ENCODE results near the gene GALC. TPM values are rescaled to one million over a fixed set of nuclear protein-coding genes. Genes with fewer than 3 reads are reported as not detected.
A peak's percentile ranks its signal among the peaks of the same experiment; 100 is the strongest.

GALC gene
- total and polyA plus RNA-seq, 5 experiments from 2014 or later, result 8.1 to 24.4 (median 18.7) TPM

DNA sequence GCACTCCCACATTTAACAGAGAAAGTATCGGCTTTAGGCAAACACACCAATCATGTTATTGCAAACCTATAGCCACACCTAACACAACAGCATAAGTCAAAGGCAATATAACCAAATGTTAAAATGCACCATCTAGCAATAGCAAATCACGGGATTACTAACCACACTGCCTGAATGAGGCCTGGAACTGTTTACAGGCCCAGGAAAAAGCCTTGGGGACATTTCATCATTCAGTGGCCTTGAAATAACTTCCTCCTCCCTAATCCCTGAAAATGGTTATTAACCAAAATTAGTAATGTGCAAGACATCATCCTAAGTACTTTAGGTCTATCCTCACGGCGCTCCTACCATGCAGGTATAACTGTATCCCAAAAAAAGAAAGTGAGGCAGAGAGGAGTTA is 2.3 kb downstream of the GALC start:
- H3K27ac Mint-ChIP-seq, result peak overlapping the region in 6 of 10 donors; percentile 4 to 99 (median 50)
- no peak for DNase-seq
- peaks cover 0 to 12% (median 3%) of the 10 kb centered on the region in 3 donors for H3K36me3 Mint-ChIP-seq
- H3K9me3 Mint-ChIP-seq, result no peaks in the 10 kb centered on the region
- H3K4me1 Mint-ChIP-seq, result peaks cover 41 to 73% (median 64%) of the 10 kb centered on the region in 4 donors
- no peak for ATAC-seq
- H3K4me3 Mint-ChIP-seq, result peak overlapping the region in 2 of 10 donors; percentile 9 to 14
- POLR2A ChIA-PET, result interaction anchor here (7.2 kb wide), 1 partner anchor 14 kb away, joined by 125 read pairs; the partner anchor contains the start of gene GPR65
- H3K27me3 Mint-ChIP-seq, result no peaks in the 10 kb centered on the region

- POLR2A ChIA-PET, result interaction anchor here (7.2 kb wide), 1 partner anchor 14 kb away, joined by 125 read pairs; the partner anchor contains the start of gene GPR65
- peaks cover 0 to 12% (median 5%) of the 10 kb centered on the region in 3 donors for H3K36me3 Mint-ChIP-seq
- DNase-seq (no peak), ATAC-seq (no peak)
- no peaks in the 10 kb centered on the region for H3K27me3 Mint-ChIP-seq
- H3K27ac Mint-ChIP-seq, result peak overlapping the region in 2 of 10 donors; percentile 1 to 60
- no peak overlapping the region for H3K4me3 Mint-ChIP-seq
- H3K4me1 Mint-ChIP-seq, result peaks cover 38 to 66% (median 56%) of the 10 kb centered on the region in 4 donors
- no peaks in the 10 kb centered on the region for H3K9me3 Mint-ChIP-seq
These were observed 3.1 kb downstream of the GALC start for GRCh38 chr14:87989956-87990299.

GRCh38 chr14:87989221-87989955 is 3.6 kb downstream of the GALC start:
- POLR2A ChIA-PET, result interaction anchor here (7.2 kb wide), 1 partner anchor 15 kb away, joined by 125 read pairs; the partner anchor contains the start of gene GPR65
- Mint-ChIP-seq H3K36me3 (peaks cover 0 to 16% (median 9%) of the 10 kb centered on the region in 3 donors), H3K27me3 (no peaks in the 10 kb centered on the region), H3K4me3 (no peak overlapping the region), H3K9me3 (no peaks in the 10 kb centered on the region), H3K27ac (peak overlapping the region in 7 of 10 donors; percentile 0 to 60 (median 40)), H3K4me1 (peaks cover 34 to 60% (median 51%) of the 10 kb centered on the region in 4 donors)
- ATAC-seq, result no peak
- DNase-seq, result no peak

DNA sequence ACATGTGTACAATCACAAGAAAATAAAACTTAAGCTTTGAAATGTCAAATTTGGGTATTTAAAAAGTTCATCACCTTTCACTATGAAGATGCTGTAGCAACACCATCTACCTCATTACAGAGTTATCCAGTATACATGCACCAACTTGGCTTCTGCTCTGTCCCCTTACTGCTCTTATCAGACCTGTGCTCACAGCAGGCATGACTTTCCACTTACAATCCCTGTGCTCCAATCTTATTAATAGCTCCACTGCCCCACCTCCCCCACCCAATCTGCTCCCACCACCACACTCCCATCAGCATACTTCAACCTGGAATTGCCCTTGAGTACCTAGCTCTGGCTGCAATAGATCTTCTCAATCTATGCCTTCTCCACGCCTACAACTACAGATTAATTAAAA is 13.3 kb downstream of the GALC start:
- H3K27ac Mint-ChIP-seq, result no peak overlapping the region
- no peaks in the 10 kb centered on the region for H3K27me3 Mint-ChIP-seq

GRCh38 chr14:87975636-87976035 is 17.3 kb downstream of the GALC start:
- ATAC-seq, result no peak
- Mint-ChIP-seq H3K9me3 (no peaks in the 10 kb centered on the region), H3K27me3 (no peaks in the 10 kb centered on the region), H3K4me3 (no peak overlapping the region), H3K4me1 (peaks cover 0 to 3% (median 1%) of the 10 kb centered on the region in 4 donors), H3K36me3 (peaks cover 12 to 68% (median 40%) of the 10 kb centered on the region in 3 donors), H3K27ac (no peak overlapping the region)
- POLR2A ChIA-PET, result no interaction called here
- DNase-seq, result no peak

More for the DNA sequence above, 13.3 kb downstream of the GALC start:
- Mint-ChIP-seq H3K36me3 (peaks cover 10 to 60% (median 53%) of the 10 kb centered on the region in 3 donors), H3K4me1 (peaks cover 0 to 2% (median 0%) of the 10 kb centered on the region in 4 donors), H3K9me3 (no peaks in the 10 kb centered on the region), H3K4me3 (no peak overlapping the region)
- ATAC-seq, result no peak
- no peak for DNase-seq
- POLR2A ChIA-PET, result no interaction called here

GRCh38 chr14:87971010-87971409 is 22.0 kb downstream of the GALC start:
- peaks cover 0 to 2% (median under 1%) of the 10 kb centered on the region in 4 donors for H3K4me1 Mint-ChIP-seq
- H3K4me3 Mint-ChIP-seq, result no peak overlapping the region
- ATAC-seq (no peak), DNase-seq (no peak)
- peak overlapping the region in 1 of 10 donors; percentile 45 for H3K27ac Mint-ChIP-seq
- POLR2A ChIA-PET, result no interaction called here
- H3K9me3 Mint-ChIP-seq, result no peaks in the 10 kb centered on the region
- no peaks in the 10 kb centered on the region for H3K27me3 Mint-ChIP-seq
- H3K36me3 Mint-ChIP-seq, result peaks cover 7 to 69% (median 33%) of the 10 kb centered on the region in 3 donors

GRCh38 chr14:87967496-87967895 is 25.5 kb downstream of the GALC start:
- Mint-ChIP-seq H3K4me1 (peaks cover 0 to 2% (median under 1%) of the 10 kb centered on the region in 4 donors), H3K36me3 (peaks cover 5 to 66% (median 35%) of the 10 kb centered on the region in 3 donors), H3K27me3 (no peaks in the 10 kb centered on the region), H3K9me3 (no peaks in the 10 kb centered on the region), H3K4me3 (no peak overlapping the region), H3K27ac (no peak overlapping the region)
- ATAC-seq, result no peak
- POLR2A ChIA-PET, result interaction anchor here (1.4 kb wide), 1 partner anchor 15 kb away, joined by 3 read pairs; no protein-coding TSS in a partner anchor
- DNase-seq, result no peak

DNA sequence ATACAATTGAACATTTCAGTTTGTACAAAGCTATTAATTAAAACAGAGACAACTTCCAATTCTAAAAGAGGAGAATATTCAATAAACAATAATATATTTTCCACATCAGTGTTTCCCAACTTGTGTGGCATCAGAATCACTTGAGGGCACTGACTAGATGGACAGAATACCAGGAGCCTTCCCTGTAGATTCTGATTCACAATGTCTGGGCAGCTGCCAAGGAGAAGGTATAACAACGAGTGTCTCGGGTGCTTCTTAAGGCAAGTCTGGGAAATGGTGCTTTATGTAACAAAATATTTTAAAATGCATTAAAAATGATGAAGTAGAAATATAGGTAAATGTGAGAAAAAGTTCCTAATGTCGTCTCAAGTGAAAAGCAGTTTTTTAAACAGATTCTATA is 26.2 kb downstream of the GALC start:
- no peak for DNase-seq
- Mint-ChIP-seq H3K9me3 (no peaks in the 10 kb centered on the region), H3K27me3 (no peaks in the 10 kb centered on the region), H3K27ac (no peak overlapping the region), H3K36me3 (peaks cover 7 to 66% (median 42%) of the 10 kb centered on the region in 3 donors), H3K4me3 (no peak overlapping the region), H3K4me1 (peaks cover 0 to 2% (median under 1%) of the 10 kb centered on the region in 4 donors)
- no peak for ATAC-seq
- POLR2A ChIA-PET, result interaction anchor here (1.4 kb wide), 1 partner anchor 15 kb away, joined by 3 read pairs; no protein-coding TSS in a partner anchor

DNA sequence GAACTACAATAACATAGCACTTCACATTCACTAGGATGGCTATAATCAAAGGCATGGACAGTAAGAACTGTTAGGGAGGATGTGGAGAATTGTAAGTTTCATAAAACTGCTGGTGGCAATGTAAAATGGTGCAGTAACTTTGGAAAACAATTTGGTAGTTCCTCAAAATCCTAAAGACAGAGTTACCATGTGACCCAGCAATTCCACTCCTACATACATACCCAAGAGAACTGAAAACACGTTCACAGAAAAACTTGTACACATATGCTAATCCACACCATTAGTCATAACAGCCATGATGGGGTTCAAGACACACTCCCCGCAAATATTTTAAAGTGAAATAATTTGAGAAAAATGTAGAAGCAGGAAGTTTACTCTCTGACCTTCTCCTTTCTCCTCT is 31.7 kb downstream of the GALC start:
- Mint-ChIP-seq H3K27ac (peak overlapping the region in 5 of 10 donors; percentile 36 to 80 (median 48)), H3K4me3 (no peak overlapping the region), H3K4me1 (peaks cover 6 to 34% (median 10%) of the 10 kb centered on the region in 4 donors), H3K27me3 (no peaks in the 10 kb centered on the region), H3K36me3 (peaks cover 33 to 81% (median 73%) of the 10 kb centered on the region in 3 donors), H3K9me3 (peaks cover 0 to 22% (median 0%) of the 10 kb centered on the region in 9 donors)
- DNase-seq, result no peak
- no peak for ATAC-seq
- POLR2A ChIA-PET, result no interaction called here

DNA sequence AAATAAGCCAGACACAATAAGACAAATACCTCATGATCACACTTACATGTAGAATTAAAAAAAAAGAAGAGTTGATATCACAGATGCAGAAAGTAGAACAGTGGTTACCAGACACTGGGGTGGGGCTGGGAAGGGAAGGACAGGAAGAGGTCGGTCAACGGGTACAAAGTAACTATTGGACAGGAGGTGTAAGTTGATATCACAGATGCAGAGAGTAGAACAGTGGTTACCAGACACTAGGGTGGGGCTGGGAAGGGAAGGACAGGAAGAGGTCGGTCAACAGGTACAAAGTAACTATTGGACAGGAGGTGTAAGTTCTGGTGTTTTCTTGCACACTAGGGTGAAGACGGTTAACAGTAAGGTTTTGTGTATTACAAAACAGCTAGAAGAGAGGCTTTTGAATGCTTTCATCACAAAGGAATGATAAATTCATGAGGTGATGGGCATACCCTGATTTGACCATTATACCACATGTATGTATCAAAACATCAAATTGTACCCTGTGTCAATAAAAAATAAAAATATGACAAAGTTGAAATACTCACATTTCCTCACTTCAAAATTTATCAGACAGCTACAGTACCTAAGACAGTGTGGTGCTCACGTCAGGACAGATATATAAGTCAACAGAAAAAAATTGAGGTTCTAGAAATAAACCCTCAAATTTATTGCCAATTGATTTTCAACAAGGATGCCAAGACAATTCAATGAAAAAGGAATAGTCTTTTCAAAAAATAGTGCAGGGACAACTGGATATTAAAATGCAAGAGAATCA is 32.8 kb downstream of the GALC start:
- H3K4me1 Mint-ChIP-seq, result peaks cover 6 to 44% (median 14%) of the 10 kb centered on the region in 4 donors
- DNase-seq, result peak in 1 of 10 donors; percentile 35
- H3K27me3 Mint-ChIP-seq, result no peaks in the 10 kb centered on the region
- POLR2A ChIA-PET, result no interaction called here
- peak overlapping the region in 9 of 10 donors; percentile 2 to 84 (median 36) for H3K27ac Mint-ChIP-seq
- H3K36me3 Mint-ChIP-seq, result peaks cover 33 to 70% (median 62%) of the 10 kb centered on the region in 3 donors
- ATAC-seq, result no peak
- H3K9me3 Mint-ChIP-seq, result peaks cover 0 to 22% (median 0%) of the 10 kb centered on the region in 9 donors
- no peak overlapping the region for H3K4me3 Mint-ChIP-seq

- H3K9me3 Mint-ChIP-seq, result peaks cover 0 to 19% (median 0%) of the 10 kb centered on the region in 9 donors
- H3K4me3 Mint-ChIP-seq, result no peak overlapping the region
- H3K27ac Mint-ChIP-seq, result peak overlapping the region in 9 of 10 donors; percentile 0 to 96 (median 53)
- no peaks in the 10 kb centered on the region for H3K27me3 Mint-ChIP-seq
- ATAC-seq, result no peak
- DNase-seq, result no peak
- peaks cover 17 to 36% (median 33%) of the 10 kb centered on the region in 3 donors for H3K36me3 Mint-ChIP-seq
- POLR2A ChIA-PET, result no interaction called here
- peaks cover 23 to 75% (median 50%) of the 10 kb centered on the region in 4 donors for H3K4me1 Mint-ChIP-seq
These were observed 37.5 kb downstream of the GALC start for GRCh38 chr14:87955501-87955900.

GRCh38 chr14:87952307-87953094 is 40.5 kb downstream of the GALC start:
- H3K4me3 Mint-ChIP-seq, result peak overlapping the region; percentile 47 to 82 (median 73)
- POLR2A ChIA-PET, result interaction anchor here (0.7 to 3.1 kb wide), 5 partner anchors 15 to 54 kb away, joined by 3 to 22 read pairs (median 5); partner anchors contain the start of gene GALC
- ATAC-seq, result peak; percentile 58 to 76

More at GRCh38 chr14:87952307-87953094, 40.5 kb downstream of the GALC start:
- Mint-ChIP-seq H3K27ac (peak overlapping the region; percentile 77 to 98 (median 91)), H3K9me3 (no peaks in the 10 kb centered on the region), H3K27me3 (no peaks in the 10 kb centered on the region), H3K36me3 (peaks cover 3 to 17% (median 7%) of the 10 kb centered on the region in 3 donors), H3K4me1 (peaks cover 21 to 64% (median 47%) of the 10 kb centered on the region in 4 donors)
- DNase-seq, result peak in 3 of 10 donors; percentile 8 to 26 (median 25)
